ENCODE measurements around the gene B3GNT4. TPM values are rescaled to one million over a fixed set of nuclear protein-coding genes. Genes with fewer than 3 reads are reported as not detected.
"Not testable (repeated sequence)": the region's sequence is repeated elsewhere in the genome, so short reads cannot be mapped to it uniquely, and the experiment has no call there.

The B3GNT4 gene
- total RNA-seq, 1 donor = 0.10 TPM

DNA sequence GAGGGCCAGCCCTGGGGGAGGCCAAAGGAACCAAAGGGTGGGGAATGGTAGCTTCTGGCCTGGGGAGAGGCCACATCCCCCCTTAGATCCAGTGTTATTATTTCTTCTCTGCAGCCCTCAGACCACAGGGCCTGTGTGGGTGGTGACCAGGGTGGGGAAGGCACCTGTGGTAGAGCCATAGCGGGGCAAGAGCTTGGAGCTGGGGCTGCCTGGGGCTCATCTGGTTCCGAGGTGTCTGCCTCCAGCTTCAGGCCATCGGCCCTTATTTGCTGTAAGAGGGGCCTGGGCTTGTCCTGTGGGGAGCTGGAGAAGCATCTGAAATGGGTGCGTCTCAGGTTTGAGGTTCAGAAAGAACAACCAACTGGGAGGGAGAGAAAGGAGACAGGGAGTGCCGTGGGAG lies 2.1 kb upstream of the B3GNT4 start:
- Histone ChIP-seq H3K4me3 (ENCODE audit: low read length) (no peak overlapping the region), H3K9me3 (ENCODE audit: low read depth, low read length) (no peaks in the 10 kb centered on the region), H3K4me1 (ENCODE audit: insufficient read depth, low read length) (peaks cover 25% of the 10 kb centered on the region), H3K27me3 (ENCODE audit: insufficient read depth, low read length) (peaks cover 36% of the 10 kb centered on the region)

DNA sequence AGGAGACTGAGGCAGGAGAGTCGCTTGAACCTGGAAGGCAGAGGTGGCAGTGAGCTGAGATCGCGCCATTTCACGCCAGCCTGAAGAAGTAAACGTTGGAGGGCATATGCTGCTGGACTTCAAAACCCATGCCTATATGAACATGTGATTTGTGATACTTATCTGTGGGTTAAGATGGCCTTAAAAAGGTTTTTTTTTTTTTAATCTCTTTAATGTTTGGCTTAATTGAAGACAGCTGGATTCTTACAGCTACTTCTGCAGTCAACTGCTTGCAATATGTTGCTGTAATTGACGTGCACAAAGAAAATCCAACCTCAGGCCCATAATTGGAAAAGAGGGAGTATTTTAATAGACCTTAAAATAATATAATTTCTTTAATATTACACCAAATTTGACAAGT lies 1.5 kb upstream of the B3GNT4 start:
- Histone ChIP-seq H3K27me3 (ENCODE audit: insufficient read depth, low read length) (peaks cover 36% of the 10 kb centered on the region), H3K9me3 (ENCODE audit: low read depth, low read length) (no peaks in the 10 kb centered on the region), H3K4me1 (ENCODE audit: insufficient read depth, low read length) (peaks cover 25% of the 10 kb centered on the region), H3K4me3 (ENCODE audit: low read length) (no peak overlapping the region)

DNA sequence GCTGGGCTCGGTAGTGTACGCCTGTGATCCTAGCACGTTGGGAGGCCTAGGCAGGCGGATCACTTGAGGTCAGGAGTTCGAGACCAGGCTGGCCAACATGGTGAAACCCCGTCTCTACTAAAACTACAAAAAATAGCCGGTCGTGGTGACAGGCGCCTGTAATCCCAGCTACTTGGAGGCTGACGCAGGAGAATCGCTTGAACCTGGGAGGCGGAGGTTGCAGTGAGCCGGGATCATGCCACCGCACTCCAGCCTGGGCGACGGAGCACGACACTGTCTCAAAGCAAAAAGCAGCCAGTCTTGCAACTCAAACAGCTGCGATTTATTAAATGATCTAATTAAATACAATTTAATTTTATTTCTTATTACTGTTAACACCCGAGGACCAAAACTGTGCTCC lies 698 bp upstream of the B3GNT4 start:
- H3K9me3 ChIP-seq (ENCODE audit: low read depth, low read length) = not testable (repeated sequence)
- peak overlapping the region; percentile 35 for H3K4me3 ChIP-seq (ENCODE audit: low read length)
- peaks cover 36% of the 10 kb centered on the region for H3K27me3 ChIP-seq (ENCODE audit: insufficient read depth, low read length)
- H3K4me1 ChIP-seq (ENCODE audit: insufficient read depth, low read length) = peaks cover 25% of the 10 kb centered on the region

DNA sequence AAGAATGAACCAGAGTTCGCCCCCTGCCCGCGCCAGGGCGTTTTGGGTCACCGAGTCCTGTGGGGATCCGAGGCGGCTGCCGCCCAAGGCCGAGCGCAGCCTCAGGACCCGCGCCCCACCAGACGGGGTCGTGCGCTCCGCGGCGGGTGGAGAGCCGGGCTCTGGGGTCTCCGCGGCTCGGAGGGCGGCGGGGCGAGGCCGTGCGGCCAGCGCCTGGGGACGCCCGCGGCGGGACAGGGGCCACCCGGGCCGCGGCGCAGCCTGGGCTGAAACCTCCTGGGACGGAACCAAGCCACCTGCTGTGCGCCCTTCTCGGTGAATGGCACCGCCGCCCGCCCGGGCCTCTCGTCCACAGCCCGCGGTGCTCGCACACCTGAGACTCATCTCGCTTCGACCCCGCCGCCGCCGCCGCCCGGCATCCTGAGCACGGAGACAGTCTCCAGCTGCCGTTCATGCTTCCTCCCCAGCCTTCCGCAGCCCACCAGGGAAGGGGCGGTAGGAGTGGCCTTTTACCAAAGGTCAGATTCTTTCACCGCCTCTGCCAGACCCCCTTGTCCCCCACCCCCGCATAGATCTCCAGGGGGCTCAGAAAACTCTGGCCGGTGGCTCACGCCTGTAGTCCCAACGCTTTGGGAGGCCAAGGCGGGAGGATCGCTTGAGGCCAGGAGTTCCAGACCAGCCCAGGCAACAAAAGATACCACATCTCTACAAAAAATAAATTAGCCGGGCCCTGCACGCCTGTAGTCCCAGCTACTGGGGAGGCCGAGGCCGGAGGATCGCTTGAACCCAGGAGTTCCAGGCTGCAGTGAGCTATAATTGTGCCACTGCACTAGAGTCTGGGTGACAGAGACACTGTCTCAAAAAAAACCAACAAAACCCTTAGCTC lies 901 bp downstream of the B3GNT4 start:
- Histone ChIP-seq H3K9me3 (ENCODE audit: low read depth, low read length) (no peaks in the 10 kb centered on the region), H3K27me3 (ENCODE audit: insufficient read depth, low read length) (peaks cover 36% of the 10 kb centered on the region), H3K4me1 (ENCODE audit: insufficient read depth, low read length) (peaks cover 25% of the 10 kb centered on the region), H3K4me3 (ENCODE audit: low read length) (peak overlapping the region; percentile 20)

DNA sequence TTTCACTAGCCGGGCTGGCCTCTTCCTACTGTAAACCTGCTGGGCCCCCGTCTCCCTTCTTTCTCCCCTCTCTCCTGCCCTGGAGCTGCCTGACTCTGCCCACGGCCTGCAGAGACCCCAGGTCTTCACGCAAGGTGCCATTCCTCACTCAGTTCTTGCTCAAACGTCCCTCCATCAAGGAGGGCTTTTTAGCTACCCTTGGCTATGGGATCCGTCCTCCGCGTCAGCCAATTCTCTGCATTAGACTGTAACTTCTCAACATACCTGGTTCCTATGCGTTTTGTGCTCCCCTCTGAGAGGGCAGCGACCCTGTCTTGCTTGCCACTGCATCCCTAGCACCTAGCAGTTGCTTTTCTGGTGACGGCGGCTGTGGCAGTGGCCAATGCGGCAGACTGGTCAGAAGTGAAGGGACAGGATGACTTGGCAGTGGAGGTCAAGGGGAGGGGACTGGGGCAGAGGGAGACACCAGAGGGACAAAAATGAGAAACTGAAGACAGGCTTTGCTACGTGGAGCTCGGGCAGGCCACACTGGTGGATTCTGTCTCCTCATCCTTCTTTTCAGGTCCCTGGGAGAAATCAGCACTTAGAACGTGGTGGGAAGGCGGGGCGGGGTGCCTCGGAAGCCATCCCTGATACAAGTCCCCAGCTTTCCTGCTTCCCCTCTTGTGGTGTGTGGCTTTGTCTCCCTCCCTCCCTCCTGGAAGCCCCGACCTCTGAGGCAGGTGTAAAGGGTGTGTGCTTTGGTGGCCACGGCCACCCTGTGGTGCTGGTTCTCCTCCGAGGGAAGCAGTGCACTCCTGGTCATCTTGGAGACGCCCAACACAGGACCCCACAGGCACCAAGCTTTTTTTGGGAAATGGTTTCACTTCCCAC lies 1.8 kb downstream of the B3GNT4 start:
- Histone ChIP-seq H3K27me3 (ENCODE audit: insufficient read depth, low read length) (peaks cover 36% of the 10 kb centered on the region), H3K9me3 (ENCODE audit: low read depth, low read length) (no peaks in the 10 kb centered on the region), H3K4me1 (ENCODE audit: insufficient read depth, low read length) (peaks cover 25% of the 10 kb centered on the region), H3K4me3 (ENCODE audit: low read length) (no peak overlapping the region)

DNA sequence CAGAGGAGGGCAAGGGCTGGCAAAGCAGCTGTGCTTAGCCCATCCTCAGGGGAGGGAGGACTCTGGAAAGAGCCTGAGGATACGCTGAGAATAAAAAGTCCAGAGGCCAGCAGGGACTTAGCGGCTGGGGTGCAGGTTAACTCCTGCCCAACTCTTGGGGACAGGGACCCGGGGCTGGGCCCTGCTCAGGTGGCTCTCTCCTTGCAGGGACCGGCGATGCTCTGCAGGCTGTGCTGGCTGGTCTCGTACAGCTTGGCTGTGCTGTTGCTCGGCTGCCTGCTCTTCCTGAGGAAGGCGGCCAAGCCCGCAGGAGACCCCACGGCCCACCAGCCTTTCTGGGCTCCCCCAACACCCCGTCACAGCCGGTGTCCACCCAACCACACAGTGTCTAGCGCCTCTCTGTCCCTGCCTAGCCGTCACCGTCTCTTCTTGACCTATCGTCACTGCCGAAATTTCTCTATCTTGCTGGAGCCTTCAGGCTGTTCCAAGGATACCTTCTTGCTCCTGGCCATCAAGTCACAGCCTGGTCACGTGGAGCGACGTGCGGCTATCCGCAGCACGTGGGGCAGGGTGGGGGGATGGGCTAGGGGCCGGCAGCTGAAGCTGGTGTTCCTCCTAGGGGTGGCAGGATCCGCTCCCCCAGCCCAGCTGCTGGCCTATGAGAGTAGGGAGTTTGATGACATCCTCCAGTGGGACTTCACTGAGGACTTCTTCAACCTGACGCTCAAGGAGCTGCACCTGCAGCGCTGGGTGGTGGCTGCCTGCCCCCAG lies 2.8 kb downstream of the B3GNT4 start:
- no peak overlapping the region for H3K4me3 ChIP-seq (ENCODE audit: low read length)
- H3K4me1 ChIP-seq (ENCODE audit: insufficient read depth, low read length) = peaks cover 25% of the 10 kb centered on the region
- H3K27me3 ChIP-seq (ENCODE audit: insufficient read depth, low read length) = peaks cover 33% of the 10 kb centered on the region
- H3K9me3 ChIP-seq (ENCODE audit: low read depth, low read length) = no peaks in the 10 kb centered on the region

DNA sequence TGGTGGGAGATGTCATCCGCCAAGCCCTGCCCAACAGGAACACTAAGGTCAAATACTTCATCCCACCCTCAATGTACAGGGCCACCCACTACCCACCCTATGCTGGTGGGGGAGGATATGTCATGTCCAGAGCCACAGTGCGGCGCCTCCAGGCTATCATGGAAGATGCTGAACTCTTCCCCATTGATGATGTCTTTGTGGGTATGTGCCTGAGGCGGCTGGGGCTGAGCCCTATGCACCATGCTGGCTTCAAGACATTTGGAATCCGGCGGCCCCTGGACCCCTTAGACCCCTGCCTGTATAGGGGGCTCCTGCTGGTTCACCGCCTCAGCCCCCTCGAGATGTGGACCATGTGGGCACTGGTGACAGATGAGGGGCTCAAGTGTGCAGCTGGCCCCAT lies 3.5 kb downstream of the B3GNT4 start:
- Histone ChIP-seq H3K27me3 (ENCODE audit: insufficient read depth, low read length) (peaks cover 27% of the 10 kb centered on the region), H3K4me1 (ENCODE audit: insufficient read depth, low read length) (peaks cover 25% of the 10 kb centered on the region), H3K4me3 (ENCODE audit: low read length) (no peak overlapping the region), H3K9me3 (ENCODE audit: low read depth, low read length) (no peaks in the 10 kb centered on the region)

DNA sequence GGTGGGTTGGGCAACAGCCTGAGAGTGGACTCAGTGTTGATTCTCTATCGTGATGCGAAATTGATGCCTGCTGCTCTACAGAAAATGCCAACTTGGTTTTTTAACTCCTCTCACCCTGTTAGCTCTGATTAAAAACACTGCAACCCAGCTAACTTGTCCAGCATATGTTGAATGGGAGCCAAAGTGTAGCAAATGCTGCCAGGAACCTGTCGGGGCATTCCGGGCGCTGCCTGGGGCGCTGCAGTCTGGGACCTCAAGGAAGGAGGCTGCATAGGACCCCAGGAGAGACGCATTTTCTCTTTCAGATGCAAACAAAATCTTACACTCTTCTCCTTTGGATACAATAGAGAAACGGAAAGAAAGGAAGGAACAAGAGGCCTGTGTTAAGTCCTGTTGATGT lies 3.9 kb downstream of the B3GNT4 start:
- peaks cover 25% of the 10 kb centered on the region for H3K4me1 ChIP-seq (ENCODE audit: insufficient read depth, low read length)

DNA sequence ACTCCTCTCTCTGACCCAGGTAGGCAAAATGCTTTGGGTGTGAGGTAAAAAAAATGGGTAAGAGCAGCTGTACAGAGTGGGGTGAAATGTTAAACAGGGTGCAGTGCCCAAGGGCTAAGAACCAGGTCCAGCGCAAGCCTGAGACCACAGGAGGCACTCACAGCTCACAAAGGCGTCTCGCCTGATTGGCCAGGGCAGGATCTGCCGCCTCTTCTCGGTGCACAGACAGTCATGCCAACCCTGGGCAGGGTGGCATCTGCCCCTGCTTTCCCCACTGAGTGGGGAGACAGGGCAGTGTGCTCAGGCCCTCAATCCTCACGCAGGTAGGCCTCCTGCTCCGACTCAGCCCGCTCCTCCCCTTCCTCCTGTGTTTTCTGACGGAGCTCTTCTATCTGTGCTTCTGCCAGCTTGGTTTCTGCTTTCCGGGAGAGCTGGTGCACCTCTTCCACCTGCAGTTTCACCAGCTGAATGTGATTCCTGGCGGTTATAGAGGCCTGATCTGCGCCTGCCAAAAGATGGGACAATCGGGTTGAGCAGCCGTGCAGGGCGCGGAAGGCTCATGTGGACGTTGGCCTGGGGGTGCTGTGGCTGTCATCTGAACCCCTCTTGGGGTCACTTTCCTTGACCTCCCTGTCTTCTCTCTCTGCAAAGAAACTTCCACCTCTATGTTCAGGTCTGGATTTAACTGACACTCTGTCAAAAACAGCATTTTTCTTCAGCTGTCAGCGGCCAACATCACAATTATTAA lies 4.7 kb downstream of the B3GNT4 start:
- Histone ChIP-seq H3K4me3 (ENCODE audit: low read length) (no peak overlapping the region), H3K27me3 (ENCODE audit: insufficient read depth, low read length) (peaks cover 15% of the 10 kb centered on the region), H3K4me1 (ENCODE audit: insufficient read depth, low read length) (peaks cover 18% of the 10 kb centered on the region), H3K9me3 (ENCODE audit: low read depth, low read length) (no peaks in the 10 kb centered on the region)

More for the DNA sequence above, 3.9 kb downstream of the B3GNT4 start:
- no peak overlapping the region for H3K4me3 ChIP-seq (ENCODE audit: low read length)
- peaks cover 23% of the 10 kb centered on the region for H3K27me3 ChIP-seq (ENCODE audit: insufficient read depth, low read length)
- H3K9me3 ChIP-seq (ENCODE audit: low read depth, low read length) = no peaks in the 10 kb centered on the region

DNA sequence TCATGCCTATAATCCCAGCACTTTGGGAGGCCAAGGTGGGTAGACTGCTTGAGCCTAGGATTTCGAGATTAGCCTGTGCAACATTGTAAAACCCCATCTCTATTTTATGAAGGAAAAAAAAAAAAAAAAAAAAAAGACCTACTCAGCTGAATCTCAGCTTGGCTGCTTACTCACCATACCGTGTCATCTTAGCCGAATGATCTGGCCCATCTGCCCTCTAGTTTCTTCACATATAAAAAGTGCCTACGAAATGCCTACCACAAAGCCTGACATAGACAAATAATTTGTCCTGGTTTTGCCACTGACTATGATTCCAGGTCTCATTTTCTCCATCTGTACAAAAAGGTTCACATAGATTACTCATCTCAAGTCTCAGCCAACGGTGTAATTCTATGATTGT lies 12.3 kb downstream of the B3GNT4 start:
- Histone ChIP-seq H3K9me3 (ENCODE audit: low read depth, low read length) (no peaks in the 10 kb centered on the region), H3K4me1 (ENCODE audit: insufficient read depth, low read length) (no peaks in the 10 kb centered on the region), H3K27me3 (ENCODE audit: insufficient read depth, low read length) (no peaks in the 10 kb centered on the region), H3K4me3 (ENCODE audit: low read length) (no peak overlapping the region)

DNA sequence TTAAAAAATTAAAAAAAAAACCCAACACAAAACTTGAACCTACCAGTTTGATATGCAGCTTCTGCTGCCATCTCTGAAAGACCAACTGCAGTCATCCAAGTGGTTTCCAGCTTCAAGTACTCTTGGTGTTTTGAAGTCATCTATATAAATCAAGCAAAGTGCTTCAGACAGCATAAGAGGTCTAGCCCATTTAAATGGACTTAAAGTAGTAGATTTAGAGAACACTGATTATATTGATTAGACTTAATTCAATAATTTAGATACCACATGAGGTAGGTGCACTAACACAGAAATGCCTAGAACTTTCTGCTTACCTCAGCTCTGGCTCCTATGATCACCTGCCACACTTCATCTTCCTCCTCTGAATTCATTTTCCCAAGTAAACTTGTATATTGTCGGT lies 12.9 kb downstream of the B3GNT4 start:
- no peaks in the 10 kb centered on the region for H3K9me3 ChIP-seq (ENCODE audit: low read depth, low read length)
- no peak overlapping the region for H3K4me3 ChIP-seq (ENCODE audit: low read length)
- H3K4me1 ChIP-seq (ENCODE audit: insufficient read depth, low read length) = no peaks in the 10 kb centered on the region
- no peaks in the 10 kb centered on the region for H3K27me3 ChIP-seq (ENCODE audit: insufficient read depth, low read length)

DNA sequence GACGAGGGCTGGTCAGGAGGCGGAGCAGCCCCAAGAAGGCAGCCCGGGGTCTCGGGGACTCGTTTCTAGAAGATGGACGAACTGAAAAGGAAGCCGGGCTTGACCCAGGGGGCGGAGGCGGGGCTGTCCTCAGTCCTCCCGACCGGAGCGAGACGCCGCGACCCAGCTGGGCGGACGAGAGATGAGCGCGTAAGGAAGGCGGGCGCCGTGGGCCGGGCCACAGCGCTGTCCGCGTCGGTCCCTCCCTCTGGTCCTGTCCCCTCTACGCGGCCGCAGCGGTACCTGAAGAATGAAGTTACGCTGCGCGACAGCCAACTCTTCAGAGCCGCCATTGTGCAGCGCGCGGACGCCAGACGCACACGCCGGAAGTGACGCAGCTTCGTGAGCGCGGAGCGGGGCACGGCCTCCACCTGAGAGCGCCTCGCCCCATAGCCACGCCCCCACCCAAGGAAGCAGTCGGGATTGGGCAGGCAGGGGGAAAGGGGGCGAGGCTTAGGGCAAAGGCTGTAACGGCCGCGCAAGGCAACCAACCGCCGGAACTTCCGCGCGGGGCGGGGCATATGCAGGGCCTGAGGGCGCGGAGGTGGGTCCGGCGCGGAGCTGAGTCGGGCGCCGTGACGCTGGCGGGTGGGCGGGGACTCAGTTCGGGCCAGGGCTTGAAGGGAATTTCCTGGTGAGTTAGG lies 22.3 kb downstream of the B3GNT4 start, which contains the start of gene DIABLO:
Gene DIABLO, minus strand, starts transcription at position 370 of the 683 bp plus-strand sequence. Its CDS starts 38 bp downstream, at position 332.
- peak within 1 kb of the TSS; percentile 89 for H3K4me3 ChIP-seq (ENCODE audit: low read length)
- H3K9me3 ChIP-seq (ENCODE audit: low read depth, low read length) = no peaks in the 10 kb centered on the region
- peaks cover 28% of the 10 kb centered on the region for H3K4me1 ChIP-seq (ENCODE audit: insufficient read depth, low read length)
- no peaks in the 10 kb centered on the region for H3K27me3 ChIP-seq (ENCODE audit: insufficient read depth, low read length)

DNA sequence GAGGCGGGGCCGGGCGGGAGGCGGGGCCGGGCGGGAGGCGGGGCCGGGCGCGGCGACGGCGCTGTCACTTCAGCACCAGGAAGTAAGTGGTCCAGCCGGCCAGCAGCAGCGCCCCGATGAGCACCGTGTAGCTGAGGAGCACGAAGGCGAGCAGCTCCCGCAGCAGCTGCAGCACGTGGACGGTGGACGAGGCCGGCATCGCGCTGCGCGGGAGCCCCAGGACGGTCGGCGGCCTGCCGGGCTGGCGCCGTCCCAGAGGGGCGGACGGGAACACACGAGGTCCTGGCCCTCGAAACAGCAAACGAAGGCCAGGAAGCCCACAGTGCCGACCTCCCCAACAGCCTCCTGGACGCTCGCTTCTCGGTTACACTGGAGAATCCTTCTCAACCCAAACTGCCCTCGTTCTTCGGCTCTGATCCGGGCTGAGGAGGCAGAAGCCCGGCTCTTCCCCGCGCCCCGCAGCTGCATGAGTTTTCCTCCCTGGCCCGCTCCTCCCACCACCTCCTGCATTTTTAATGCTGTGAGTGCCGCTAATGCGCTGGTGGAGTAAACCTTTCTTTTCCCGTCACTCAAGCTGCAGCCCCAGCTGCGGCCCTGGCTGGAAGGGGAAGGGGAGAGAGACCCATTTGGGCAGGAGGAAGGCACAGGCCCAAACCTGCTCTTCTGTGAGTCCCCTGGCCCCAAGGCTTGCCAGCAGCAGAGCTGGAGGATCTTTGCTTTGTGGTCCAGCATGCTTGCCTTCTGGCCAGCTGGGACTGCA lies 23.0 kb downstream of the B3GNT4 start:
- no peaks in the 10 kb centered on the region for H3K27me3 ChIP-seq (ENCODE audit: insufficient read depth, low read length)
- H3K9me3 ChIP-seq (ENCODE audit: low read depth, low read length) = no peaks in the 10 kb centered on the region
- peaks cover 28% of the 10 kb centered on the region for H3K4me1 ChIP-seq (ENCODE audit: insufficient read depth, low read length)
- peak overlapping the region; percentile 38 for H3K4me3 ChIP-seq (ENCODE audit: low read length)
